ENCODE measurements around the gene CAMK1D. TPM values are rescaled to one million over a fixed set of nuclear protein-coding genes. Genes with fewer than 3 reads are reported as not detected.

Gene CAMK1D
- total RNA-seq, 1 experiment from 2014 or later = 6.3 TPM

GRCh38 chr10:12420530-12421120 lies 71.3 kb downstream of the CAMK1D start:
- Mint-ChIP-seq H3K36me3 (ENCODE audit: insufficient read depth in 1 of 3, low read depth in 3 of 3) (no peaks in the 10 kb centered on the region; a peak in 1 of 7 replicates), H3K27ac (no peak overlapping the region), H3K4me1 (no peaks in the 10 kb centered on the region), H3K4me3 (no peak overlapping the region; a peak in 1 of 5 replicates), H3K27me3 (ENCODE audit: low read depth) (no peaks in the 10 kb centered on the region), H3K9me3 (no peaks in the 10 kb centered on the region)
- TF ChIP-seq CTCF (conservative IDR thresholded peaks at IDR 0.05) = no peak
- DNase-seq = no peak
- no peak overlapping the region for H4K5ac ChIP-seq (ENCODE audit: insufficient read length, low read depth, low read length)
- no peaks in the 10 kb centered on the region for H3K4me1 ChIP-seq (ENCODE audit: insufficient read depth, low read length)
- no peak overlapping the region for H3K56ac ChIP-seq (ENCODE audit: insufficient read length, low read depth, low read length)
- no peak overlapping the region for H3T11ph ChIP-seq (ENCODE audit: low read length)
- no peak overlapping the region for H3K14ac ChIP-seq (ENCODE audit: insufficient read depth, low read length)
- H4K20me1 ChIP-seq (ENCODE audit: control insufficient read depth, insufficient read depth, insufficient read length) = no peaks in the 10 kb centered on the region
- no CpG with 5 or more reads among the region's 7 CpGs for WGBS (ENCODE audit: extremely low coverage, insufficient read length, low lambda C conversion rate)
- no peak overlapping the region for H2BK5ac ChIP-seq (ENCODE audit: insufficient read length, low read length)
- H4K8ac ChIP-seq (replicated peaks; ENCODE audit: insufficient read length, low read depth, low read length) = no peak overlapping the region
- H3K4me2 ChIP-seq (ENCODE audit: insufficient read depth, insufficient read length, low read length) = no peak overlapping the region
- H3K4ac ChIP-seq (ENCODE audit: low read depth, low read length) = no peak overlapping the region
- no peak overlapping the region for H2AK5ac ChIP-seq (ENCODE audit: insufficient read length, low read length)
- H3K18ac ChIP-seq (ENCODE audit: insufficient read length, low read depth, low read length) = no peak overlapping the region
- H2BK15ac ChIP-seq (ENCODE audit: low read depth, low read length) = no peak overlapping the region
- H4K91ac ChIP-seq (ENCODE audit: insufficient read length, low read depth, low read length) = no peak overlapping the region
- H2BK12ac ChIP-seq (ENCODE audit: insufficient read length, low read depth, low read length) = no peak overlapping the region
- no peak overlapping the region for H2BK120ac ChIP-seq (ENCODE audit: low read depth, low read length, poor library complexity, severe bottlenecking)
- H3K23ac ChIP-seq (ENCODE audit: insufficient read length, low read depth, low read length) = no peak overlapping the region
- no peak overlapping the region for H3K9ac ChIP-seq (ENCODE audit: extremely low read depth, insufficient read length, low read length)
- no peaks in the 10 kb centered on the region for H3K79me2 ChIP-seq (ENCODE audit: insufficient read depth, low read length)
- H3K27ac ChIP-seq (ENCODE audit: insufficient read length, low read depth, low read length) = no peak overlapping the region
- no peak overlapping the region for H2BK20ac ChIP-seq (ENCODE audit: low read depth, low read length, poor library complexity, severe bottlenecking)
- no peak overlapping the region for H2AFZ ChIP-seq (ENCODE audit: low read length)
- no peaks in the 10 kb centered on the region for H3K23me2 ChIP-seq (ENCODE audit: insufficient read length, low read depth, low read length, poor library complexity, severe bottlenecking)
- H3K9me3 ChIP-seq (ENCODE audit: control insufficient read depth, low read depth, low read length) = no peaks in the 10 kb centered on the region
- H3K27me3 ChIP-seq (ENCODE audit: insufficient read depth, low read length) = no peaks in the 10 kb centered on the region
- no peaks in the 10 kb centered on the region for H3K79me1 ChIP-seq (ENCODE audit: insufficient read depth, low read depth, low read length, poor library complexity, severe bottlenecking)

Measured in H9 (cell line).